NCI-H1694 (cell line): ENCODE results near the gene DGKQ.

Experiments
- DNase-seq: peaks from one replicate; lab custom pipeline; 2025; lab: John Stamatoyannopoulos, UW

The DGKQ gene

DNA sequence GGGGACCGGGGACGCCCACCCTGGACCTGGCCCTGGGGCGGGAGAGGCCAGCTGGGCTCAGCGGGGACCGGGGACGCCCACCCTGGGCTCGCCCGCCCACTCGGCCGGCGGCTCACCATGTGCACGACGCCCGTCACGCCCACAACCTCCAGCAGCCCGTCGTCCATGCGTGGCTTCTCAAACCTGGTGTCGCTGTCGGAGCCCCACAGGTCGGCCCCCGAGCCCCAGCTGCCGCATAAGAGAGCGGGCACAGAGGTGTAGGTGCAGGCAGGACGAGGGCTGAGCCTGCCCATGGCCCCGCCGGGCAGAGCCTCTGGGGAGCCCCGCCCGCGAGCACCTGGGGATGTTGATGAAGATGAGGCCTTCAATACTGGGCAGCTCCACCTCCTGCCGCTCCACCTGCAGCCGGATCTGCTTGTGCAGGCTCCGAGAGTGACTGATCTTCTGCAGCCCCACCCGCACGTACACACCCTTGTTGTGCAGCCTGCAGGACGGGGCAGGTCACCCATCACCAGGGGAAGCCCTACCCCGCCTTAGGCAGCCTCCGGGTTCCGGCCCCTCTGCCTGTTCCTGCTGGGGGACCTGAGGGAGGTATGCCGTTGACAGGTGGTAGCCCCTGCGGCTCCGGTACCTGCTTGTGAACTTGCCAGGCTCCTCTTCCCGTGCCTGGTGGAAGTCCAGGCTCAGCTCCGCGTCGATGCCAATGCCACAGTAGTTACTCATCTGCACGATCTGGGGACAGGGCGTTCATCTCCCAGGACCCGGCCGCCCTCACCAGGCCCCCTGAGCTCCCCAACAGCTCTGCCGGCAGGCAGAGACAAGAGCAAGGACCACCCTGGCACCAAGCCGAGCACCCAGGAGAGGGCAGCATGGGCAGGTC lies 11.8 kb downstream of the DGKQ start:
- DNase-seq = no peak

- DNase-seq = no peak
Measured at GRCh38 chr4:960636-961350, 12.6 kb downstream of the DGKQ start.

DNA sequence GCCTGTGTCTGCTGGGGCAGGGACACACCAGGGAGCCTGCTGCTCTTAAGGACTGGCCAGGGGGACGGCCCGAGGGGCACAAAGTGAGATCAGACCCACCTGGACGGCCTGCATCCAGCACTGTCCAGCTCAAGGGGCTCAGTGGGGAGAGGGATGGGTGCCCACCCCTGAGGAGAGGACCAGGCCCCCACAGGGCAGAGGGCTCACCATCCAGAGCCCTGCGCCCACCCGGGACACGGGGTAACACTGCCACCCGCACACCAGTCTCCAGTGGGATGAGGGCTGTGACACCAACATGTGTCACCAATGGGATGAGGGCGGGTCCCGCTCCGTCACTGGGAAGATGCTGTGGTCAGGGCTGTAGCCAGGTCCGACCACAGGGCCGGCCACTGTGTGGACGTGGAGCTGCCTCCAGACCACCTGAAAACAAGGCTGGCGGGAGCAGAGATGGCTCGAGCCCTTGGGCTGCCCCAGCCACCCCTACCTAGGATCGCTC lies 13.2 kb downstream of the DGKQ start:
- no peak for DNase-seq

DNA sequence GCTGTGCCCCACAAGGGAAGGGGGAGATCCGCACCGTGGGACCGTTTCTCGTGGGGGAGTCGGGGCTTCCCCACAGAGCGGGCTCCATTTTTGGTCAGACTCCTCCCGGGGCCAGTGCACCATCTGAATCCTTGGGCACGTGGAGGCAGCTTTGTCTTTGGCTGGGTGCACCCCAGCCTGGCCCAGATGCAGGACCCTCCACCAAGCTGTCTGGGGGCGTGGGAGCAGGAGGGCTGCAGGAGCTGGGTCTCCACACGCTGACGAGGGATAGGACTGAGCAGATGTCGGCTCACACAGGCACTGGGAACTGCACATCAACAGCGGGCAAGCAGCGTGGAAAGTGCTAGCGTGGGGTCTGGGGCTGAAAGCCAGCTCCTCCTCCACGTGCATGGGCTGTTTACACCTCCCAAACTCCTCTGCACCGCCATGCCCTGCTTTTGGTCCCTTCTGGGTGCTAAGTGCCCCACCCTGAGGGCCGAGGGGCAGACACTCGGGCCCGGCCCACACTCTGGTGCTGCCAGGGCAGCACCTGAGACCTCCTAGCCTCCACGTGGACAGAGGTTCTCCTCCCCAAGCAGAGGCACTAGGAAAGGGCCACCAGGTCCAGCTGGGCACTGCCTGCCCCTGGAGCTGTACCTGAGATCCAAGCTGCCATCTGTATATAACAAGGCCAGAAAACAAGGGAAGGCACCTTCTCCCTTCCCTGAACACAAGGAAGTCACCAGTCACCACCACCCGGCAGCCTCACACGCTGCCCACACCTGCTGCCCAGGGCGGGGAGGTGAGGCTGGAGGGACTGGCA lies 13.8 kb downstream of the DGKQ start:
- DNase-seq = no peak

- DNase-seq = no peak
Measured at GRCh38 chr4:958696-959337, 14.6 kb downstream of the DGKQ start.

DNA sequence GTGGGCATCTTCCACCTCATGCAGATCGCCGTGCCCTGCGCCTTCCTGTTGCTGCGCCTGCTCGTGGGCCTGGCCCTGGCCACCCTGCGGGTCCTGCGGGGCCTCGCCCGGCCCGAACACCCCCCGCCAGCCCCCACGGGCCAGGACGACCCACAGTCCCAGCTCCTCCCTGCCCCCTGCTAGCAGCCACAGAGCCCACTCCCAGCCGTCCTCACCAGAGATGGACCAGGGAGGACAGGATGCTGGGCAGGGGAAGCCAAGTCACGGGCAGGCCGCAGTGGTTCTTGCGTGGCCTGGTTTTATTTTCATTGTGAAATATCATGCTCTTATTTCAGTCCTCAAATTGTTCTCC lies 15.1 kb downstream of the DGKQ start:
- DNase-seq = no peak

- DNase-seq = no peak
Measured at GRCh38 chr4:957581-958313, 15.6 kb downstream of the DGKQ start.

DNA sequence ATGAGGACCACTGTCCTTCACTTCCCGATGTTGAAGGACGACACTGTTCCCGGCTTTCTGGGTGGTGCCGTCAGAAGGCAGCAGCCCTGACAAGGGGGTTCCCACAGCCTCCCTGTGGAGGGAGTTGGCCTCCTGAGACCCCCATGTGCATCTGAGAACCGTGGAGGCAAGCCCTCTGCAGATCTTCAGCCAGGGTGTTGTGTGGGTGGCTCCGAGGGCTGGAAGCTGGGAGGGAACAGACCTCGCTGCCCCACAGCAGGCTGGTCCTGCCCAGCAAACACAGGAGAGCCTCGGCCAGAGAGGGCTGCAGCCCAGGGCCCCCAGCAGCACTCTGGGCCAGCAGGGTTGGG lies 16.2 kb downstream of the DGKQ start:
- DNase-seq = no peak

DNA sequence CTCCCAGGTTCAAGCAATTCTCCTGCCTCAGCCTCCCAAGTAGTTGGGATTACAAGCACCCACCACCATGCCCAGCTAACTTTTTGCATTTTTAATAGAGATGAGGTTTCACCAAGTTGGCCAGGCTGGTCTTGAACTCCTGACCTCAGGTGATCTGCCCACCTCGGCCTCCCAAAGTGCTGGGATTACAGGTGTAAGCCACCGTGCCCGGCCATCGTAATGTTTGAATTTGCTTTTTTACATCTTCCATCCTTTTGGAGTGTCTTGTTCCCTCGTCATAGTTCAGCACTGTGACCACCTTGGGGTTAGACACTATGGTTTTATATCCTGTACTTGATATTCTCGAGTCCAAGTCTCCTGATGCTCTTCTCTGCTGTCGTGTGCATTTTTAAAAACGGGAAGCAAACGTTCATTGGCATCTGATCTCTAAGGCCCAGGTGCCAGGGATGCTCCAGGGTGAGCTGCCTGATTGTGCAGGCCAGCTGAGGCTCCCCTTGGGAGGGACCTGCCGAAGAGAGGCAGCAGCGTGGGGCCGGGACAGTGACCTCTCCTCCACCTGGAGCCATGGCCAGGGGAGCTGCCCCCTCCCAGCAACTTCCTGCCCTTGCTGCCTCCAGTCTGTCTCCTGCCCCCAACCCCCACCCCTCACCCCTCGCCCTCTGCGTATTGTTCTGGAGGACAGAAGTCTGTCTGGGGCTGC lies 16.7 kb downstream of the DGKQ start:
- no peak for DNase-seq

DNA sequence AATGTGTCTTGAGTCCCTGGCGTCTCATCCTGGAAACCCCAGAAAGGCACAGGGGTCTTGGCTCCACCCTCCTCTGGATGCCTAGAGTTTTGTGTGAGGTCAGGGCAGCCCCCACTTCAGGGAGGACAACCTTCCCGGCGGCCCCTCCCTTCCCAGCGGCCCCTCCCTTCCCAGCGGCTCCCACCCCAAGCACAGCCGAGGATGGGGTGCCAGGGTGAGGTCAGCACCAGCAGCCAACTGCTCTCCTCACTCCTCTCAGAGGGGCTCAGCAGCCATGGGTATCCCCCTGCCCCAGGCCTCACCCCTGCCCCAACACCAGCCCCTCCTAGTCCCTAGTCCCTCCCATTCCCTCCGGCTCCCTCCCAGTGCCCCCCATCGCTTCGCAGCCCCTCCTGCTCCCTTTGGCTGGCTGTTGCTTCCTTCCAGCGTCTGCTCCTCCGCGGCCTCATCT lies 17.4 kb downstream of the DGKQ start:
- no peak for DNase-seq

DNA sequence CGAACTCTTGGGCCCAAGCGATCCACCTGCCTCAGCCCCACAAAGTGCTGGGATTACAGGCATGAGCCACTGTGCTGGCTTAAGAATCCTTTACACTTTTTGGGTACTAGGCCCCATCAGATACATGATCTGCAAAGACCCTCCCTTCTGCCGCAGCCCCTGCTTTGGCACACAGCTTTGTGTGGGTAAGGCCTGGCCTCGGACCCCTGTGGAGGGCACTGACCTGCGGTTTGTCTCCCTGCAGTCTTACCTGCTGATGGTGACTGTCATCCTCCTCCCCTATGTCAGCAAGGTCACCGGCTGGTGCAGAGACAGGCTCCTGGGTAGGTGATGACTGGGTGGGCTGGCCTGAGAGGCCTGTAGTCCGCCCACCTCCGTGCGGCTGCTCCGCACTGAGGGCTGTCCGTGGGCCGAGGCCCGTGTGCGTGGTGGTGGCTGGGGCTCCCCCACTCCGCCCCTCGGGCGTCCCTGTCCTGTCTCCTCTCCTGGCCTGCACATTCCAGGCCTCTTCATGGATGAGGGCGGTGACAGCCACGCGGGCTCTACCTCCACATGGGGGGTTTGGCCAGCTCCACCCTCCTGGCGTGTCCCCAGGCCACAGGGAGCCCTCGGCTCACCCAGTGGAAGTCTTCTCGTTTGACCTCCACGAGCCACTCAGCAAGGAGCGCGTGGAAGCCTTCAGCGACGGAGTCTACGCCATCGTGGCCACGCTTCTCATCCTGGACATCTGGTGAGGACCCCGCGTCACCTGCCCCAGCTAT lies 18.0 kb downstream of the DGKQ start:
- no peak for DNase-seq

DNA sequence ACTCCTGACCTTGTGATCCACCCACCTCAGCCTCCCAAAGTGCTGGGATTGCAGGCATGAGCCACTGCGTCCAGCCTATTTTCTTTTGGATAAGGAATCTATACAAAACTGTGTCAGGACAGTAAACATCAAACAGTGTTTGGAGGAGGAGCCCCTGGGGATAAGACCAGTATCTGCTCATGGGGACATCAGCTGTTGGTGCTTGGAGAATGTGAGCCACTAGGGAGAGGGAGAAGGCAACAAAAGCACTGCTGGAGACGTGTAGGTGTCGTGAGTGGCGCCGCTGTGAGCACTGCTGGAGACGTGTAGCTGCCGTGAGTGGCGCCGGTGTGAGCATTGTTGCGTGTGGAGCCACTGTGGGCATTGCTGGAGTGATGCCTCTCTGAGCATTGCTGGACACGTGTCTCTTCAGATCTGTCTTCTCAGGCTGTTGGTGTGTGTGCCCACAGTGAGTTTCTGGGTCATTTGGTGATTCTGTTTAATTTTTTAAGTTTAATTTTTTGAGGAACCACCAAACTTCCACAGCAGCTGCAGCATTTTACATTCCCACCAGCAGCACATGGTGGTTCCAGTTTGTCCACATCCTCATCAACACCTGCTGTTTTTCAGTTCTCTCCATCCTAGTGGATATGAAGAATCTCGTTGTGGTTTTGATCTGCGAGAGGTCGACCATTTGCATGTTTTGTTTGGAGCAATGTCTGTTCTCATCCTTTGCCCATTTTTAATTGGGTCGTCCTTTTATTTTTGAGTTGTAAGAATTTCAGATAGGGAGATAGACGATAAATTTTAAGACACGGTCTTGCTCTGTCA lies 19.0 kb downstream of the DGKQ start:
- DNase-seq = no peak

- no peak for DNase-seq
Measured at GRCh38 chr4:953574-953915, 19.8 kb downstream of the DGKQ start.

DNA sequence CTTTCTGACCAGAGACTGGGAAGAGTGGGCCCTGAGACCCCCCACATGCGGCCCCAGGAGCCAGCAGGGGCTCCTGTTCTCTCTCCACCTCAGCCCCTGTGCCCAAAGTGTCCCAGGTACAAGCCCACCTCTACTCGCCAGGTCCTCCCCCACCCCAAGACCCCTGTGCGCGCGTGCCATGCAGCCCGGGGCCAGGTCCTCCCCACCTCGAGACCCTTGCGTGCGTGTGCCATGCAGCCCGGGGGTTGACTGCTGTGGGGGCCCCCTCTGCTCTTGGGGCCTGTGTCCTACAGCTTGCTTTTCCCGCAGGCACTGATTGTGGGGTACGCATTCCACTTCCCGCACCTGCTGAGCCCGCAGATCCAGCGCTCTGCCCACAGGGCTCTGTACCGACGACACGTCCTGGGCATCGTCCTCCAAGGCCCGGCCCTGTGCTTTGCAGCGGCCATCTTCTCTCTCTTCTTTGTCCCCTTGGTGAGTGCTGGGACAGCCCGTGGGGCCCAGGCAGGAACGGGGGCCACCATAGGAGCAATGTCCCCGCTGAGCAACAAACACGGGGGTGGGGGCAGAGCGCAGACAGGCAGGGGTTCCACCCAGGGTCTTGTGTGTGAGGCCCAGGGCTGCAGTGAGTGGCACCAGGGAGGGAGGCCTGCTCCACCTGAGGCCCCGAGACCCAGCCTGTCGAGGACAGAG lies 20.3 kb downstream of the DGKQ start:
- no peak for DNase-seq

GRCh38 chr4:951594-952468 lies 21.5 kb downstream of the DGKQ start:
- no peak for DNase-seq

- DNase-seq = no peak
Measured at GRCh38 chr4:951186-951585, 22.2 kb downstream of the DGKQ start.

- no peak for DNase-seq
Measured at GRCh38 chr4:950136-951020, 23.0 kb downstream of the DGKQ start.
